COLO829 (cell line): Measurements from ENCODE around the gene RAB5B.
"Not testable (repeated sequence)": the region's sequence is repeated elsewhere in the genome, so short reads cannot be mapped to it uniquely, and the experiment has no call there.

ENCODE experiments used
- DNase-seq: peaks from one replicate; pipeline ENCODE4 v3.0.0; 2012; ENCODE audit warnings: low spot score

The RAB5B gene

GRCh38 chr12:55983232-55983842, 9.5 kb downstream of the RAB5B start:
- no peak for DNase-seq

GRCh38 chr12:55984861-55985260, 11.0 kb downstream of the RAB5B start:
- no peak for DNase-seq

DNA sequence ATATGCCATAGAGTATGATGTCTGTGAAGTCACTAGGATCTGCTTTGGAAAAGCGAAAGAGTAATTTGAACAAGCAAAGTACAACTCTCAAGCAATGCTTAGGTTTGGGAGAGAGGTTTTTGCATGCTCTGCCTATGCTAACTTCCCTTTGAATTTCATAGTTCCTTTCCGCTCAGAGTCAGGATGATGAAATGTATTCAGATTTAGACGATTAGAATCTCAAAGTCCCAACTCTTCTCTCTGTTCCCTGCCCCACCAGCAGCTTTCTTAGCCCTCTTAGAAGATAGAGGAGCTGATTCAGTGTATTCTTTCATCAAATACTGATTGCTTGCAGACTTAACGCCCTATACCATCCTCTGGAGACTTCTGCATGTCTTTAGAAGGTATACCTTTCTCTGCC, 11.5 kb downstream of the RAB5B start:
- no peak for DNase-seq

DNA sequence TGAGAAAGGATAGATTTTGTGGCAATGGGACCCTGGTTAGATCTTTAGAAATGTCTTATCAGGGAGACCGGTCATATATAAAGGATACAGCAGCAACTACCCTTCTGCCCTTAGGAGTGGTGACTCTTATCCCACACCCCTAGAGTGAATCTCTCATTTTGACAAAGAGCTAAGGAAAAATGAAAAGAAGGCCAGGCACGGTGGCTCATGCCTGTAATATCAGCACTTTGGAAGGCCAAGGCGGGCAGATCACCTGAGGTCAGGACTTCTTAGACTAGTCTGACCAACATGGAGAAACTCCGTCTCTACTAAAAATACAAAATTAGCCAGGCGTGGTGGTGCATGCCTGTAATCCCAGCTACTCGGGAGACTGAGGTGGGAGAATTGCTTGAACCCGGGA, 12.1 kb downstream of the RAB5B start:
- not testable (repeated sequence) for DNase-seq

DNA sequence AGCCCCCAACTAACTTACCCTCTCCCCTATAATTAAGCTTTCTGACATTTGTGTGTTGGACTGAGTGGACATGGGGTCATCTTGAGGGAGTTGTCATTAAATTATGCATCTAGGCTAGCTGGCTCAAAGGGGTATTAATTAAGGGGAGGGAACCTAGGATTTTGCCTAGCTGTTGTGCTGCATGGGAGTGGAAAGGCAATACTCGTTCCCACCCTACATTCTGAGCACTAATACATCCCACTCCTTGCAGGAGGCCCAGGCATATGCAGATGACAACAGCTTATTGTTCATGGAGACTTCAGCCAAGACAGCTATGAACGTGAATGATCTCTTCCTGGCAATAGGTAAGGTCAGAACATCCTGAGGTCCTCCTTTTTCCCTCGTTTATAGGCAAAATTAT, 17.2 kb downstream of the RAB5B start:
- DNase-seq: no peak

- DNase-seq: no peak
Observed at GRCh38 chr12:55993230-55993853, 19.5 kb downstream of the RAB5B start.

- no peak for DNase-seq
Observed at GRCh38 chr12:55995366-55995765, 21.5 kb downstream of the RAB5B start.

- peak; percentile 64 for DNase-seq
Observed at GRCh38 chr12:55996201-55996714, 22.4 kb downstream of the RAB5B start.

DNA sequence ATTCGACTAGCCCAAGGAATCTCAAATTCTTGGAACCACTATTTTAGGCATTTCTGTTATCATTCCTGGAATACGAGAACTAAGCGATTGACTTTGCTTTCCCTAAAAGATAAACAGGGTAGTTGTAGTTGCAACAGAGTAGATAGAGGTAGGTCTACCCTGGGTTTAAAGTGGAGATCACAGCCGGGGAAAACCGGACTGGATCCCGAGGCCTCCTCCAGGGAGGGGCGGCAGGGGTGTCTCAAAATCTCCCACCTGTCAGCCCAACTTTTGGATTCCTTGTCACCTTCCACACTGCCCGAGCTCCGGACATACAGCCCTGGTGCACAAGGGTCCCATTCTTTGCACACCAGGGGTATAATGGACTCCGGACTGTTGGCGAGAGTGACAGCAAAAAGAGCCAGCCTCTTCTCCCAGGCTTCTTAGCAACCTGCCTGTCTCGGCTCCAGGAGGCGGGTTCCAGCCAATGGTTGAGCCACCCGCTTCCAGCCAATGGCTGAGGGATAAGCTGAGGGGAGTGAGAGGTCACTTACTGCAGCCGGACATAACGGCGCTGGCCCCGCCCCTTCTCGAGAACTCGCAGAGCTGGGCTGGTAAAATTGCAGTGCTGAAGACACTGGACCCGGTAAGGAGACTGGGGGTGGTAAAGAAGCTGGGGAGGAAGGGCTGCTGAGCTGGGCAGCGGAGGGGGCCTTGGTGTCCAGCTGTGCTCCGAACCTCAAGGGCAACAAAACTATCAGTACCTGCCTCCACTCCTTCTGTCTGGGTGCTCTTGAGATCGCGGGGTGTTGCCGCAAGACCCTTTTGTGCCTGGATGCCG, 23.0 kb downstream of the RAB5B start, which contains the start of gene SUOX:
Gene SUOX, plus strand, starts transcription at position 562 of the 820 bp plus-strand sequence. CDS start 4,946 bp downstream, outside the sequence.
- peak; percentile 97 for DNase-seq

GRCh38 chr12:55997535-55997859, 23.6 kb downstream of the RAB5B start:
- no peak for DNase-seq

DNA sequence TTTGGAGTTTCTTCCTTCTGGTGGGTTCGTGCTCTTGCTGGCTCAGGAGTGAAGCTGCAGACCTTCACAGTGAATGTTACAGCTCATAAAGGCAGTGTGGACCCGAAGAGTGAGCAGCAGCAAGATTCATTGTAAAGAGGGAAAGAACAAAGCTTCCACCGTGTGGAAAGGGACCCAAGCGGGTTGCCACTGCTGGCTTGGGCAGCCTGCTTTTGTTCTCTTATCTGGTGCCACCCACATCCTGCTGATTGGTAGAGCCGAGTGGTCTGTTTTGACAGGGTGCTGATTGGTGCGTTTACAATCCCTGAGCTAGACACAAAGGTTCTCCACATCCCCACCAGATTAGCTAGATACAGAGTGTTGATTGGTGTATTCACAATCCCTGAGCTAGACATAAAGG, 25.6 kb downstream of the RAB5B start:
- DNase-seq: not testable (repeated sequence)

- not testable (repeated sequence) for DNase-seq
Observed at GRCh38 chr12:55999999-56000540, 26.2 kb downstream of the RAB5B start.

DNA sequence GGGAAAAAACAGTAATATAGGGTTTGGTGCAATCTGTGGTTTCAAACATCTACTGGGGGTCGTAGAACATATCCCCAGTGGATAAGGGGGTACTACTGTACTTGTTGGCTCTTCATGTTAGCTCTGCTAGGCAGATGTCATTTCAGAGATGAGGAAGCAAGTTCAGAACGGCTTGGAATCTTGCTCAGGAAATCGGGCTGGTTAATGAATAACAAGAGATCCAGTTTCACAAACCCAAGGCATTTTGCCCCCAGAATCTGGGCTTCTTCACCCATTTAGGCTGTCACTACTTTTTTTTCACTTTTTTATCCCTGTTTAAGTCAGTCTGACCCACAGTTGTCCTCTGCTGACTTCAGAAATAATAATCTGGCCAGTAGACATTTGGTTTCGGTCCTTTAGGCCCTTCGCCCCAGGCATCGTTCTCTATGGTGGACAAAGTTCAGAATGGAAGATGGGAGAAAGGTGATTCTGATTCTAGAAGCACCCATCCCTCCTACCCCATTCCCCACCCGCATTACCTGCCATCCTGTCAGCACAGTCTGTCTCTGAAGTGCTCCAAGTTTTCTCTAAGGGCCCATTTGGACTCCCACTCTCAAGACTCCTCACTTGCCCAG, 27.7 kb downstream of the RAB5B start:
- no peak for DNase-seq

- not testable (repeated sequence) for DNase-seq
Observed at GRCh38 chr12:56003376-56003775, 29.5 kb downstream of the RAB5B start.

GRCh38 chr12:56004211-56004610, 30.3 kb downstream of the RAB5B start:
- no peak for DNase-seq

- peak; percentile 46 for DNase-seq
Observed at GRCh38 chr12:56007564-56008559, 34.0 kb downstream of the RAB5B start.

DNA sequence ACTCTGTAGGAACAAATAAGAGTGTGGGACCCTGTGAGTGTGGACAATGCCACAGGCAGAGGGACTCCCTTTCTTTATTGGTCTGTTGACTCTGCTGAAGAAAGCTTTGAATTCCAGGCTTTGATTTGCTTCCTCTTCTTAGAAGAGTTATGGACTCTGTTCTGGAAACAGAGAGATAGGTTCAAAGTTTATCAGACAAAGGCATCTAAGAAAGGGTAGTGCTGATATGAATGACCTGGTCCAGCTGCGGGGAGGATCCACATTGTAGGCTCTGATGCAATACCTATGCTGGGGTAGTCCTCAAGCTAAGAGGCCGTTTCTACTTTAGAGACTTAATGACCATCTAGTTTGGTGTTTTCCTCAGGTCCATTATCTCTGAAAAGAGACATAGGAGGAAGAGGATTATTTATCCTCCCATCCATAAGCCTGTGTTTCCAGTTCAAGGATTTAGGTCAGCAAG, 36.3 kb downstream of the RAB5B start:
- no peak for DNase-seq

- DNase-seq: no peak
Observed at GRCh38 chr12:56011509-56012090, 37.7 kb downstream of the RAB5B start.

GRCh38 chr12:56013482-56013881, 39.6 kb downstream of the RAB5B start:
- DNase-seq: no peak

DNA sequence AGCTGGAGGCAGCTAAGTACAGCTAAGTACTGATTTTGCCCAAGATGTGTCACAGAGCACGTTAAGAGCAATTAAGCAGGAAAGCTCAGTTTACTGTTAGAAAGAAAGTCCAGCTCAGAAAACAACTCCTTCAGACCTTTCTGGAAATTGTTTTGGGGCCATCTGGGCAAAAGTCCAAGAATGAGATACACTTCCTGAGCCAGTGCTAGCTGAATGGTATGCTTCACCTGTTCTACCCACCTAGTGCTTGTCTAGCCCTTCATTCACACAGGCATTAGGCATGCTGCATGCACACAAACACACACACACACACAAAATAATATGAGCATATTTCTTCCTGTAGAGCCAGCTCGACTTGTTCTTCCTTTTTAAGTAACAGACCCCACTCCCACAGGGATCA, 40.3 kb downstream of the RAB5B start:
- DNase-seq: no peak
